NB4 (cell line): Measurements from ENCODE around the gene MRPL16.

Experiments
- CTCF ChIP-seq: IDR thresholded peaks from one replicate; pipeline ENCODE4 v1.5.1; 2012; ENCODE audit warnings: low read depth, low read length
- MAX ChIP-seq: IDR thresholded peaks from 2 replicates; pipeline ENCODE4 v1.6.1; 2011; ENCODE audit warnings: low read depth, low read length
- MYC ChIP-seq: IDR thresholded peaks from 2 replicates; pipeline ENCODE4 v1.6.1; 2011; ENCODE audit warnings: low read depth, low read length
- POLR2A ChIP-seq: IDR thresholded peaks from 2 replicates; pipeline ENCODE4 v1.6.1; 2011; ENCODE audit warnings: mild to moderate bottlenecking; ENCODE audit not compliant: insufficient read length; ENCODE audit errors: extremely low read depth

GRCh38 chr11:59776210-59777066 is 34.1 kb downstream of the MRPL16 start:
- TF ChIP-seq CTCF (no peak), POLR2A (no peak), MAX (no peak), MYC (no peak)
